SK-N-SH (cell line): ENCODE results near the gene PPP1R12A. TPM values are rescaled to one million over a fixed set of nuclear protein-coding genes. Genes with fewer than 3 reads are reported as not detected.
A peak's percentile ranks its signal among the peaks of the same experiment; 100 is the strongest.

Experiments
- CTCF ChIA-PET: fragments of 300-600, 350-600 bp; formaldehyde crosslinking; extraction: SDS; loops from one replicate; lab custom pipeline; 2021; lab: Yijun Ruan, JAX
- POLR2A ChIA-PET: fragments of 350-600 bp; sonication (Branson Sonifier 250); formaldehyde crosslinking; extraction: SDS; loops from one replicate; lab custom pipeline; 2020; ENCODE audit warnings: antibody characterized with exemption, inconsistent platforms; lab: Yijun Ruan, JAX
- DNase-seq: peaks from one replicate; pipeline ENCODE4 v3.0.0; 2012
- H2AFZ ChIP-seq: fragments of 200-600 bp; sonication (generic); 2 replicates; pipeline ENCODE4 v1.8.1; 2016; ENCODE audit warnings: antibody characterized with exemption, mild to moderate bottlenecking, low read depth
- H3F3A ChIP-seq: fragments of 200-600 bp; sonication (generic); replicated peaks from 2 replicates; pipeline ENCODE3; 2016; ENCODE audit warnings: antibody characterized with exemption, mild to moderate bottlenecking; ENCODE audit not compliant: insufficient read depth
- H3K27ac ChIP-seq, 2 experiments: fragments of 200-500 bp in 1 of 2; fragments of 200-600 bp in 1 of 2; sonication (Bioruptor generic) in 1 of 2; sonication (generic), shearing (Covaris generic) in 1 of 2; 2 replicates each; pipeline versions ENCODE4 v1.5.1 to v1.6.1; 2014 to 2016; ENCODE audit warnings: low read depth in 2 of 2, inconsistent platforms in 1 of 2, low read length in 1 of 2, mild to moderate bottlenecking in 1 of 2, mixed read lengths in 1 of 2
- H3K27me3 ChIP-seq: fragments of 200-600 bp; sonication (generic), shearing (Covaris generic); 2 replicates; pipeline ENCODE4 v1.6.1; 2016; ENCODE audit warnings: mixed run types; ENCODE audit not compliant: insufficient read depth
- H3K36me3 ChIP-seq, 2 experiments: fragments of 200-500 bp in 1 of 2; fragments of 200-600 bp in 1 of 2; sonication (Bioruptor generic) in 1 of 2; sonication (generic) in 1 of 2; replicated peaks in 1 of 2; 2 replicates each; pipeline versions ENCODE3 to v1.5.1; 2014 to 2016; ENCODE audit warnings: low read length in 1 of 2, mild to moderate bottlenecking in 1 of 2; ENCODE audit not compliant: insufficient read depth in 2 of 2, control insufficient read depth in 1 of 2
- H3K4me1 ChIP-seq, 2 experiments: fragments of 200-500 bp in 1 of 2; fragments of 200-600 bp in 1 of 2; sonication (Bioruptor generic) in 1 of 2; sonication (generic), shearing (Covaris generic) in 1 of 2; 2 replicates each; pipeline versions ENCODE4 v1.5.1 to v1.6.1; 2014 to 2016; ENCODE audit warnings: low read depth in 1 of 2, low read length in 1 of 2, mixed run types in 1 of 2; ENCODE audit not compliant: insufficient read depth in 2 of 2, control insufficient read depth in 1 of 2
- H3K4me2 ChIP-seq: fragments of 200-600 bp; sonication (generic), shearing (Covaris generic); 2 replicates; pipeline ENCODE4 v1.6.1; 2017; ENCODE audit warnings: mixed run types
- H3K4me3 ChIP-seq, 2 experiments: fragments of 200-500 bp in 1 of 2; fragments of 200-600 bp in 1 of 2; sonication (Bioruptor generic) in 1 of 2; sonication (generic), shearing (Covaris generic) in 1 of 2; 2 replicates each; pipeline versions ENCODE4 v1.5.1 to v1.8.1; 2014 to 2016; ENCODE audit warnings: low read depth in 2 of 2, inconsistent platforms in 1 of 2, low read length in 1 of 2, mild to moderate bottlenecking in 1 of 2, mixed read lengths in 1 of 2, moderate library complexity in 1 of 2
- H3K79me2 ChIP-seq: fragments of 200-600 bp; sonication (generic); 2 replicates; pipeline ENCODE4 v1.8.1; 2017; ENCODE audit warnings: mild to moderate bottlenecking; ENCODE audit not compliant: insufficient read depth
- H3K9ac ChIP-seq: fragments of 200-600 bp; sonication (generic); 2 replicates; pipeline ENCODE4 v1.6.1; 2017; ENCODE audit warnings: mixed run types
- H3K9me2 ChIP-seq: fragments of 200-600 bp; sonication (generic); 2 replicates; pipeline ENCODE4 v1.6.1; 2017; ENCODE audit warnings: mixed run types
- H3K9me3 ChIP-seq: fragments of 200-600 bp; sonication (generic); 2 replicates; pipeline ENCODE4 v1.6.1; 2017; ENCODE audit warnings: mixed run types, mild to moderate bottlenecking, moderate library complexity
- H4K20me1 ChIP-seq: fragments of 200-600 bp; sonication (generic); 2 replicates; pipeline ENCODE4 v1.6.1; 2017; ENCODE audit warnings: mild to moderate bottlenecking, mixed run types; ENCODE audit not compliant: insufficient read depth
- CHD2 ChIP-seq: fragments of 150-350 bp; IDR thresholded peaks from 2 replicates; pipeline ENCODE4 v1.6.1; 2018; ENCODE audit warnings: low read length; ENCODE audit not compliant: partially characterized antibody
- CTCF ChIP-seq: fragments of 200-600 bp; sonication (generic); IDR thresholded peaks from 2 replicates; pipeline ENCODE4 v1.6.1; 2017; ENCODE audit warnings: antibody characterized with exemption, mild to moderate bottlenecking, moderate library complexity
- EP300 ChIP-seq, 2 experiments: IDR thresholded peaks; 2 replicates each; pipeline versions ENCODE4 v1.4.0 to v1.6.1; 2012; ENCODE audit warnings: borderline replicate concordance in 1 of 2, low read depth in 1 of 2, low read length in 1 of 2
- EZH2phosphoT487 ChIP-seq: fragments of 200-600 bp; sonication (generic); IDR thresholded peaks from 2 replicates; pipeline ENCODE4 v1.6.1; 2017; ENCODE audit warnings: low read depth, mixed run types, mild to moderate bottlenecking, antibody characterized with exemption, moderate library complexity, borderline replicate concordance
- FOSL2 ChIP-seq: IDR thresholded peaks from 2 replicates; pipeline ENCODE4 v1.4.0; 2012; ENCODE audit warnings: low read depth, mild to moderate bottlenecking, moderate library complexity, borderline replicate concordance
- GABPA ChIP-seq: IDR thresholded peaks from 2 replicates; pipeline ENCODE4 v1.4.0; 2012; ENCODE audit warnings: low read depth, mild to moderate bottlenecking
- GATA2 ChIP-seq: sonication (generic); formaldehyde crosslinking; IDR thresholded peaks from 2 replicates; pipeline ENCODE4 v1.5.0; 2020; ENCODE audit warnings: mild to moderate bottlenecking, missing genetic modification reagents
- IRF3 ChIP-seq: fragments of 150-350 bp; IDR thresholded peaks from 2 replicates; pipeline ENCODE4 v1.6.1; 2016; ENCODE audit warnings: mild to moderate bottlenecking, low read depth, low read length
- JUND ChIP-seq: IDR thresholded peaks from 2 replicates; pipeline ENCODE4 v1.4.0; 2012
- MAX ChIP-seq: IDR thresholded peaks from 2 replicates; pipeline ENCODE4 v1.4.0; 2012; ENCODE audit warnings: low read depth
- POLR2AphosphoS5 ChIP-seq: IDR thresholded peaks from 2 replicates; pipeline ENCODE4 v1.6.1; 2012; ENCODE audit warnings: low read depth, low read length
- RCOR1 ChIP-seq: fragments of 150-350 bp; IDR thresholded peaks from 2 replicates; pipeline ENCODE4 v1.6.1; 2017; ENCODE audit warnings: antibody characterized with exemption, low read length
- RFX5 ChIP-seq: IDR thresholded peaks from 2 replicates; pipeline ENCODE4 v1.6.1; 2012; ENCODE audit warnings: mild to moderate bottlenecking, improper control_type of control experiment, low read length
- SMC3 ChIP-seq: IDR thresholded peaks from 2 replicates; pipeline ENCODE4 v1.6.1; 2012; ENCODE audit warnings: low read depth, low read length, improper control_type of control experiment
- USF2 ChIP-seq: fragments of 150-350 bp; IDR thresholded peaks from 2 replicates; pipeline ENCODE4 v1.6.1; 2017; ENCODE audit warnings: antibody characterized with exemption, low read length, low read depth, borderline replicate concordance
- YY1 ChIP-seq: IDR thresholded peaks from 2 replicates; pipeline ENCODE4 v1.4.0; 2012; ENCODE audit warnings: low read depth, mild to moderate bottlenecking
- ZBTB33 ChIP-seq: IDR thresholded peaks from 2 replicates; pipeline ENCODE4 v1.4.0; 2012; ENCODE audit warnings: low read depth, borderline replicate concordance
- WGBS: methylation state at CpG from one replicate; pipeline ENCODE4 v1.1.6; 2017; ENCODE audit warnings: low lambda C conversion rate; 5-methylcytosine and 5-hydroxymethylcytosine counted together
- polyA plus RNA-seq, 3 experiments: library from polyadenylated mRNA; depleted of rRNA; stranded (reverse); fragments of >200 nt; gene quantifications; 2 replicates each; pipeline ENCODE4 v1.2.3, GENCODE V29; 2012

The PPP1R12A gene
- polyA plus RNA-seq, 1 of the 3 experiments (the other 2 are of a cell fraction), result 26.0 TPM

GRCh38 chr12:79859646-79860045 lies 75.3 kb downstream of the PPP1R12A start:
- CTCF ChIA-PET, result no interaction called here
- peaks cover 74% of the 10 kb centered on the region for H4K20me1 ChIP-seq

GRCh38 chr12:79858518-79858917 lies 76.4 kb downstream of the PPP1R12A start:
- DNase-seq, result no peak
- WGBS, result 100% methylated on average over 1 of the region's 1 CpG
- Histone ChIP-seq H4K20me1 (peaks cover 64% of the 10 kb centered on the region), H3K4me1 (no peaks in the 10 kb centered on the region), H3K9me3 (no peaks in the 10 kb centered on the region), H3K36me3 (peaks cover 0 to 39% of the 10 kb centered on the region in 2 experiments), H3K9ac (no peak overlapping the region), H3K4me3 (no peak overlapping the region), H3F3A (peaks cover 7% of the 10 kb centered on the region)
- ChIA-PET POLR2A (no interaction called here), CTCF (interaction anchor here (0.8 kb wide), 1 partner anchor 11 kb away, joined by 3 read pairs; no protein-coding TSS in a partner anchor)
- no peak for TF ChIP-seq FOSL2
- no peak for TF ChIP-seq MAX
- no peak for TF ChIP-seq EP300 (IDR thresholded peaks at IDR 0.05; ENCODE audit: borderline replicate concordance in 1 of 2, low read depth in 1 of 2, low read length in 1 of 2)
- no peak for TF ChIP-seq SMC3
- no peak for TF ChIP-seq JUND
- no peak for TF ChIP-seq YY1
- TF ChIP-seq GATA2, result no peak
- no peak for TF ChIP-seq CTCF
- no peak for TF ChIP-seq ZBTB33
- TF ChIP-seq CHD2, result no peak
- TF ChIP-seq GABPA, result no peak
- TF ChIP-seq POLR2AphosphoS5, result no peak
- TF ChIP-seq RFX5, result no peak
- no peak for TF ChIP-seq RCOR1
- no peak for TF ChIP-seq USF2
- no peak for TF ChIP-seq EZH2phosphoT487
- TF ChIP-seq, all 33 proteins: peak for 0
- H2AFZ ChIP-seq, result no peak overlapping the region
- H3K79me2 ChIP-seq, result peaks cover 100% of the 10 kb centered on the region
- H3K4me2 ChIP-seq, result peak overlapping the region; percentile 17; the same call in 1 of the 2 replicates
- H3K27me3 ChIP-seq, result no peaks in the 10 kb centered on the region
- H3K27ac ChIP-seq, result no peak overlapping the region; a peak in 1 of 4 replicates
- H3K9me2 ChIP-seq, result no peaks in the 10 kb centered on the region

More at GRCh38 chr12:79859646-79860045, 75.3 kb downstream of the PPP1R12A start:
- H3K36me3 ChIP-seq, result peaks cover 0 to 45% of the 10 kb centered on the region in 2 experiments
- TF ChIP-seq IRF3 (no peak), EP300 (IDR thresholded peaks at IDR 0.05; ENCODE audit: borderline replicate concordance in 1 of 2, low read depth in 1 of 2, low read length in 1 of 2) (no peak)
- H3K9ac ChIP-seq, result no peak overlapping the region
- no peak overlapping the region for H3K4me3 ChIP-seq
- POLR2A ChIA-PET, result no interaction called here
- no peaks in the 10 kb centered on the region for H3K9me3 ChIP-seq
- H3K4me1 ChIP-seq, result no peaks in the 10 kb centered on the region
- no peak overlapping the region for H3K27ac ChIP-seq
- peaks cover 100% of the 10 kb centered on the region for H3K79me2 ChIP-seq
- H3K4me2 ChIP-seq, result no peak overlapping the region
- WGBS, result 95% methylated on average over 8 of the region's 8 CpGs
- H3K27me3 ChIP-seq, result no peaks in the 10 kb centered on the region
- H3F3A ChIP-seq, result peaks cover 7% of the 10 kb centered on the region
- DNase-seq, result no peak
- H3K9me2 ChIP-seq, result no peaks in the 10 kb centered on the region
- no peak overlapping the region for H2AFZ ChIP-seq
